Stomach (tissue), 9 donors: ENCODE results near the gene EHD4. TPM values are rescaled to one million over a fixed set of nuclear protein-coding genes. Genes with fewer than 3 reads are reported as not detected.

Experiments used
- DNase-seq, 2 donors: peaks; one replicate each; pipeline versions ENCODE4 v3.0.0 to v3.0.0-alpha.2; 2013 to 2019
- H3K27ac ChIP-seq, 5 donors: fragments of 200-600 bp in 4 of 5; sonication (generic) in 4 of 5; one replicate each; pipeline ENCODE4 v1.5.1; 2013 to 2019; ENCODE audit warnings: mild to moderate bottlenecking in 1 of 5, moderate library complexity in 1 of 5
- H3K27me3 ChIP-seq, 3 donors: fragments of 200-600 bp; sonication (generic); one replicate each; pipeline ENCODE4 v1.5.1; 2017 to 2019; ENCODE audit warnings: mixed run types in 1 of 3
- H3K36me3 ChIP-seq, 4 donors: fragments of 200-600 bp; sonication (generic); 1 replicate in 3 of 4; 2 replicates in 1 of 4; pipeline ENCODE4 v1.5.1; 2016 to 2019
- H3K4me1 ChIP-seq, 4 donors: fragments of 200-600 bp; sonication (generic); one replicate each; pipeline ENCODE4 v1.5.1; 2016 to 2019
- H3K4me3 ChIP-seq, 4 donors: fragments of 200-600 bp; sonication (generic) in 3 of 4; one replicate each; pipeline ENCODE4 v1.5.1; 2016 to 2019; ENCODE audit warnings: mild to moderate bottlenecking in 1 of 4
- H3K9me3 ChIP-seq, 4 donors: fragments of 200-600 bp; sonication (generic); one replicate each; pipeline ENCODE4 v1.5.1; 2016 to 2019
- CTCF ChIP-seq, 7 experiments: fragments of 450-650 bp in 4 of 7; fragments of 200-600 bp in 3 of 7; sonication (generic) in 3 of 7; IDR thresholded peaks; one replicate each; pipeline ENCODE4 v1.5.1; 2016 to 2019; ENCODE audit warnings: antibody characterized with exemption in 7 of 7, control low read depth in 2 of 7, mild to moderate bottlenecking in 1 of 7
- EP300 ChIP-seq: sonication (generic); formaldehyde crosslinking; IDR thresholded peaks from one replicate; pipeline ENCODE4 v1.6.1; 2017; ENCODE audit warnings: antibody characterized with exemption
- POLR2A ChIP-seq, 4 donors: fragments of 450-650 bp; IDR thresholded peaks; one replicate each; pipeline ENCODE4 v1.6.1; 2016; ENCODE audit warnings: antibody characterized with exemption in 4 of 4, control low read depth in 2 of 4, mild to moderate bottlenecking in 1 of 4, moderate library complexity in 1 of 4
- POLR2AphosphoS5 ChIP-seq, 3 donors: sonication (generic); formaldehyde crosslinking; IDR thresholded peaks; one replicate each; pipeline ENCODE4 v1.6.1; 2016; ENCODE audit warnings: antibody characterized with exemption in 3 of 3
- WGBS, 5 donors: extraction: QIAGEN DNeasy Blood & Tissue Kit in 3 of 5; methylation state at CpG; one replicate each; pipeline versions ENCODE4 v1.1.5 to v1.1.7; 2013 to 2018; 5-methylcytosine and 5-hydroxymethylcytosine counted together
- intact Hi-C: fragments of 100-400 bp; cut with DNase I; formaldehyde crosslinking; loops from one replicate; pipeline ENCODE4 v1.15.1; 2023; ENCODE audit warnings: low total_unique reads
- polyA plus RNA-seq, 3 donors: library from polyadenylated mRNA; stranded (reverse); fragments of 200-250 nt; gene quantifications; one replicate each; pipeline ENCODE4 v1.2.3, GENCODE V29; 2013
- total RNA-seq, 5 donors: library from RNA; depleted of rRNA; stranded (reverse); fragments of >200 nt; gene quantifications; one replicate each; pipeline versions ENCODE4 v1.1.0 to v1.2.3, GENCODE V29; 2014 to 2016
- donor health status: healthy with polysubstance abuse.
- donor health status: Bipolar disorder and iron deficiency.
- donor health status: healthy.

The EHD4 gene
- total and polyA plus RNA-seq, 8 donors, result 5.8 to 86.4 (median 16.2) TPM

DNA sequence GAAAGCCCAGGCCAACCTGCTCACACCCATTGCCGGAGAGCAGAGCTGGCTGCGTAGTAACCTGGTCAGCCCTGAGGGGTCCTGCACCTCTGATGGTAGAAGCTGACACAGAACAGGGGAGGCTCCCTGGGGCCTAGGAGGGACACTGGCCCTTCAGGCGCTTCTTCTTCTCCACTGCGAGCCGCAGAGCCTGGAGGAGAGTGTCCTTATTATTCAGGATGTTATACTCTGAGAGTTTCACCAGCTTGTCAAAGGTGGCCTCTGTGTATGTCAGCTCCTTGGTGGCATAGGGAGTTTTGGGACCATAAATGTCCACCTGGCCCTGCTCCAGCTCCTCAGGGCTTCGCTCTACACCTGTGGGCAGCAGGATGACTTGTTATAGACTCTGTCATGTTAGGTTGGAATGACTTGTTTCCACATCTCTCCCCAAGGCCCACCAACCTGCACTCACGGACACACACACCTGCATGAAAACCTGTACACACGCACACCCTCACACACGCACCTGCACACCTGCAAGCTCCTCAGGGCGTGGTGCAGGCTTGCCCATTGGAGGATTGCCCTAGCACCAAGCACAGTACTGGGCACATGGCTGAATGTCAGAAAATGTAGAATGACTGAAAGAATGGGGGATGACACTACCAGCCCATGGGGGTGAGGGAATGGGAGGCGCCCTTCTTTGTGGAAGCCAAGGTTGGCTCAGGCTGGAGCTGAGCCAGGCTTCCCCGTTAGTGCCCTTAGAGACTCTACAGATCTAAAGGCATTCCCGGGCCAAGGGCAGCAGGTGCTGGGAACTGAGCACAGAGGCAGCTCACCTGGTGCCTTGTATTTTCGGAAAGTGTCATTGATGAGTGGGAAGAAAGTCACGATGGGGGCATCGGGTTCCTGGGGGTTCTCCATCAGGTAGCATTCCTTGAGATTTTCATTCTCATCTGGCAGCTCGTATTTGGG, 11.5 kb upstream of the EHD4 start:
- WGBS, 5 donors, result 91 to 95% (median 94%) methylated on average over 16 to 17 of the region's 17 CpGs
- Histone ChIP-seq H3K4me1 (peaks cover 23 to 30% (median 28%) of the 10 kb centered on the region in 4 donors), H3K36me3 (no peaks in the 10 kb centered on the region), H3K27me3 (no peaks in the 10 kb centered on the region), H3K27ac (no peak overlapping the region), H3K9me3 (no peaks in the 10 kb centered on the region), H3K4me3 (no peak overlapping the region)
- DNase-seq, result peak in 1 of 2 donors; percentile 24
- intact Hi-C loops, result no loop called here
- no peak for TF ChIP-seq EP300
- no peak for TF ChIP-seq POLR2AphosphoS5 (IDR thresholded peaks at IDR 0.05)
- TF ChIP-seq POLR2A (IDR thresholded peaks at IDR 0.05), result no peak
- no peak for TF ChIP-seq CTCF (IDR thresholded peaks at IDR 0.05)

DNA sequence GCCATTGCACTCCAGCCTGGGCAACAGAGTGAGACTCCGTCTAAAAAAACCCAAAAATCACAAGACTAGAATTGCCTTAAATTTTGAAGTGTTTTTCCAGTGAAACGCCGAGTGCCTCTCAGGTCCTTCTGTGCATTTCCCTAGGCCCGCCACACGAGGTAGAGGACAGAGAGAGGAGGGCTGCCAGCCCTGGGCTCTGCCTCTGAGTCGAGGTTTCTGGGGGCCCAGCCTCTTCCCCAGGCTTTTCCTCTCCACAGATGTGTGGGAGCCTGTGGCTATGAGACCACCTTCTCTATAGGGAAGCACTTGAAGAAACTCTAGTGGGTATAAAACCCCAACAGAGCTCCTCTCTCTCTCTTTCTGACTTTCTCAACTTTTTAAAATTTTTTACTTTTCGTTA, 10.9 kb upstream of the EHD4 start:
- Histone ChIP-seq H3K9me3 (no peaks in the 10 kb centered on the region), H3K27me3 (no peaks in the 10 kb centered on the region), H3K4me3 (no peak overlapping the region), H3K27ac (no peak overlapping the region), H3K4me1 (peaks cover 23 to 30% (median 28%) of the 10 kb centered on the region in 4 donors), H3K36me3 (no peaks in the 10 kb centered on the region)
- intact Hi-C loops, result no loop called here
- no peak for TF ChIP-seq POLR2A (IDR thresholded peaks at IDR 0.05)
- no peak for TF ChIP-seq POLR2AphosphoS5 (IDR thresholded peaks at IDR 0.05)
- no peak for TF ChIP-seq CTCF (IDR thresholded peaks at IDR 0.05)
- TF ChIP-seq EP300, result no peak
- no peak for DNase-seq
- 74 to 87% (median 83%) methylated on average over 7 of the region's 7 CpGs for WGBS, 5 donors

DNA sequence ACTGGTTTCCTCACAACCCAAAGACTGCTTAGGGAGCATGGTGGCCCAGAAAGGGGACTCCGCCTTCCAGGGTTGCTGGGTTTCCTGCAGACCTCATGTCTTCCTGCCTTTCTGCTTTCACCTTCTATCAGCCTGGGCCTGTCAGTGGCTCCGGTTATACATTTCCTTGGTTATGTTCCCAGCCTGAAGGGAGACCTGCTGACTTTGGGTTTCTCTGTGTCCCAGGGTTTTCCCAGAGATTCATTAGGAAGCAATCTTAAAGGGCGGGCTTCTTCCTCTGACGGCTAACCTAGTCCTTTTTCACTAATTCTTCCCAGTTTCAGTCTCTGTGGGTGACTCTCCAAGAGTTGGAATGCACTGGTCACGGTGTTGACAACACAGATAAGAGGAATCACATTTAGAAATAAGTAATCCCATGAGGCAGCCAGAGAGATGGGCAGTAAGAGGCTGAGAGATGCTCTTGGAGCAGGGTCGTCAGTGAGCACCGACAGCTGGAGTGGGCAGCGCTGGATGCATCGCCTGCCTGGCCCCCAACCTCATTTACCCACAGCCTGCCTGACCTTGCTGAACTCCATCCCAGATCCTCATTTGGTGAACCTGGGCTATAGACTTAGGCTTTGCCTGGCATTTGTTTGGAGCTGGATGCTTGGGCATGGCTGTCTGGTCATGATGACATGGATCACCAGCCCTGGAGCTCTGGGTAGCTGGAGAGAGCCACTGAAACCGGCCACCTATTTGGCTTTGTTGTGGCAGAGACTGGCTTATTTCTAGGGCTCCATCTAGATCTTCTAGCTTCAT, 10.0 kb upstream of the EHD4 start:
- no peaks in the 10 kb centered on the region for H3K27me3 ChIP-seq
- no peaks in the 10 kb centered on the region for H3K9me3 ChIP-seq
- peak overlapping the region in 1 of 5 donors; percentile 14 for H3K27ac ChIP-seq
- TF ChIP-seq POLR2A (IDR thresholded peaks at IDR 0.05) (no peak), CTCF (IDR thresholded peaks at IDR 0.05) (no peak), EP300 (no peak), POLR2AphosphoS5 (IDR thresholded peaks at IDR 0.05) (no peak)
- H3K36me3 ChIP-seq, result no peaks in the 10 kb centered on the region
- peak in 1 of 2 donors; percentile 23 for DNase-seq
- intact Hi-C loops, result no loop called here
- peaks cover 23 to 30% (median 28%) of the 10 kb centered on the region in 4 donors for H3K4me1 ChIP-seq
- WGBS, 5 donors, result 75 to 91% (median 84%) methylated on average over 10 of the region's 10 CpGs
- H3K4me3 ChIP-seq, result no peak overlapping the region

DNA sequence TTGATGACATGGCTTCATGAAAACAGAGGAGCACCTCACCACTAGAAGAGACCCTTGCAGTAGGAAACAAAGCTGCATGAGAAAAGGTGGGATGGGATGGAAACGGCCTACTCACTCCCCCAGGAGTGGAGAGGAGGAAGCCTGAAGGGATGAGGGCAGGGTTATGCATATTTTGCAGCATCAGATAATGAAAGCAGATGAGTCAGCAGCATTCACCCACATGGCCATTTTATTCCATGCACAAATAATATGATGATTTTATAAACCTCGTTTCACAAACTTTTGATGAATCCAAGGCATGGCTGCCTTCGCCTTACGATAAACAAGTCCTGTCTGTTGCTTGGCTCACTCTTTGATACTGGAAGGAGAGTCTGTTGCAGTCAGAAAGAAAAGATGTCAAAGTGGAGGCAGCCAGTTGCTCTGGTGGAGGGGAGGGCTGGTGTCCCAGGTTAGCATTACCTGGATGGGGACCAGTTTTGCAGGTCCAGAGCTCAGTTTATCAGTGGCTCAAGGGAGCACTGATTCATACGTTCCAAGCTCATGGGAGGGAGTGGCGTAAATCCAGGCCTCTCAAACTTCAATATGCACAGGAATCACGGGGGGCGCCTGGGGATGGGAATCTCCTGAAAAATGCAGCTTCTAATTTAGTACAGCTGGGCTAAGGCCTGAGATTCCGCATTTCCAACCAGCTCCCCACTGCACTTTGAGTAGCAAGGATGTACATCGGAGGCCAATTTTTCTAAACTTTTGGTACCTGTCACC, 9.2 kb upstream of the EHD4 start:
- peak in 1 of 2 donors; percentile 36 for DNase-seq
- H3K27me3 ChIP-seq, result peaks cover 0 to 3% (median 0%) of the 10 kb centered on the region in 3 donors
- TF ChIP-seq POLR2A (IDR thresholded peaks at IDR 0.05) (no peak), EP300 (no peak), POLR2AphosphoS5 (IDR thresholded peaks at IDR 0.05) (no peak), CTCF (IDR thresholded peaks at IDR 0.05) (no peak)
- 67 to 78% (median 70%) methylated on average over 10 of the region's 10 CpGs for WGBS, 5 donors
- no peak overlapping the region for H3K4me3 ChIP-seq
- no peaks in the 10 kb centered on the region for H3K36me3 ChIP-seq
- H3K27ac ChIP-seq, result peak overlapping the region in 3 of 5 donors; percentile 75 to 78 (median 77)
- peaks cover 23 to 30% (median 28%) of the 10 kb centered on the region in 4 donors for H3K4me1 ChIP-seq
- intact Hi-C loops, result no loop called here
- no peaks in the 10 kb centered on the region for H3K9me3 ChIP-seq
